Measurements from ENCODE around the gene CCDC138.
A peak's percentile ranks its signal among the peaks of the same experiment; 100 is the strongest.

Gene CCDC138

GRCh38 chr2:108912629-108912902, 126.0 kb downstream of the CCDC138 start:
- H3K4me3 ChIP-seq: no peak overlapping the region

GRCh38 chr2:108916122-108916795, 129.7 kb downstream of the CCDC138 start:
- no peak overlapping the region for H3K27ac ChIP-seq

More at GRCh38 chr2:108912629-108912902, 126.0 kb downstream of the CCDC138 start:
- H3K27ac ChIP-seq: no peak overlapping the region

GRCh38 chr2:108916796-108917421, 130.3 kb downstream of the CCDC138 start:
- Histone ChIP-seq H3K4me3 (no peak overlapping the region), H3K27ac (no peak overlapping the region)

More at GRCh38 chr2:108916122-108916795, 129.7 kb downstream of the CCDC138 start:
- H3K4me3 ChIP-seq: no peak overlapping the region

GRCh38 chr2:108917526-108917925, 131.0 kb downstream of the CCDC138 start:
- Histone ChIP-seq H3K4me3 (no peak overlapping the region), H3K27ac (no peak overlapping the region)

- H3K27ac ChIP-seq: no peak overlapping the region
- H3K4me3 ChIP-seq: no peak overlapping the region
Observed at GRCh38 chr2:108918156-108918874, 131.7 kb downstream of the CCDC138 start.

GRCh38 chr2:108918941-108919341, 132.4 kb downstream of the CCDC138 start:
- Histone ChIP-seq H3K4me3 (no peak overlapping the region), H3K27ac (no peak overlapping the region)

GRCh38 chr2:108919571-108920373, 133.2 kb downstream of the CCDC138 start:
- H3K27ac ChIP-seq: no peak overlapping the region
- no peak overlapping the region for H3K4me3 ChIP-seq

GRCh38 chr2:108920686-108921085, 134.1 kb downstream of the CCDC138 start:
- Histone ChIP-seq H3K4me3 (no peak overlapping the region), H3K27ac (no peak overlapping the region)

GRCh38 chr2:108921096-108922030, 134.8 kb downstream of the CCDC138 start:
- peak overlapping the region in 5 of 21 experiments; percentile 42 to 77 (median 48) for H3K27ac ChIP-seq

GRCh38 chr2:108922141-108922915, 135.8 kb downstream of the CCDC138 start:
- H3K27ac ChIP-seq: peak overlapping the region in 6 of 21 experiments; percentile 26 to 77 (median 49)
- H3K4me3 ChIP-seq: no peak overlapping the region

More at GRCh38 chr2:108921096-108922030, 134.8 kb downstream of the CCDC138 start:
- H3K4me3 ChIP-seq: no peak overlapping the region

- peak overlapping the region in 5 of 21 experiments; percentile 26 to 77 (median 43) for H3K27ac ChIP-seq
- no peak overlapping the region for H3K4me3 ChIP-seq
Observed at GRCh38 chr2:108923019-108923700, 136.6 kb downstream of the CCDC138 start.

- no peak overlapping the region for H3K4me3 ChIP-seq
- H3K27ac ChIP-seq: no peak overlapping the region
Observed at GRCh38 chr2:108923736-108924579, 137.4 kb downstream of the CCDC138 start.

GRCh38 chr2:108924580-108925251, 138.1 kb downstream of the CCDC138 start:
- Histone ChIP-seq H3K4me3 (no peak overlapping the region), H3K27ac (peak overlapping the region in 1 of 21 experiments; percentile 5)

GRCh38 chr2:108925286-108925685, 138.7 kb downstream of the CCDC138 start:
- Histone ChIP-seq H3K4me3 (no peak overlapping the region), H3K27ac (no peak overlapping the region)

GRCh38 chr2:108925735-108926134, 139.2 kb downstream of the CCDC138 start:
- Histone ChIP-seq H3K27ac (no peak overlapping the region), H3K4me3 (no peak overlapping the region)
